HG02973 (cell line): ENCODE results near the gene CCDC136.

ENCODE experiments used
- ATAC-seq: cut with Tn5 transposase; IDR thresholded peaks from one replicate; pipeline ENCODE4 v1.9.1; 2021; ENCODE audit warnings: moderate library complexity; ENCODE audit not compliant: unreplicated experiment

The CCDC136 gene

DNA sequence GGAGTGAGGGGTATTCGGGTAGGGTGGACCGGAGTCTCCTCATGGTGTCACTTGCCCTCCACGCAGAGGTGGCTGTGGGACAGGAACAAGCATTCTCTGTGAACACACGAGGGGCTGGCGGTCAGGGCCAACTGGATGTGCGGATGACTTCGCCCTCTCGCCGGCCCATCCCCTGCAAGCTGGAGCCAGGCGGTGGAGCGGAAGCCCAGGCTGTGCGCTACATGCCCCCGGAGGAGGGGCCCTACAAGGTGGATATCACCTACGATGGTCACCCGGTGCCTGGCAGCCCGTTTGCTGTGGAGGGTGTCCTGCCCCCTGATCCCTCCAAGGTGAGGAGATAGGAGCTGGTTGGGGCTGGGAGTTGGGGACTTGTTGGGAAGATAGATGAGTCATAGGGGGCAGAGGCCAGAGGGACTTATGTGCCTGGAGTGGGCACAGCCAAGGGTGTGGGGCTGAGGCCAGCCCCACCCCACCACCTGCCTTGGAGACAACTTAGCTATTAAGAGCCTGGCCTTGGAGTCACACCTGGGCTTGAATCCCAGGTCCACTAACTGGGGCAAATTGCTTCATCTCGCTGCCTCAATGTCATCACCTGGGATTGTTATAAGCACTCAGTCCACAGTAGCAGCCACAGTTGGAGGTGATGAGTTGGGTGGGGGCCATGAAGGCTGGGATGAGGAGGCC, 52.3 kb downstream of the CCDC136 start:
- no peak for ATAC-seq

- no peak for ATAC-seq
Observed at GRCh38 chr7:128844777-128845311, 53.1 kb downstream of the CCDC136 start.

GRCh38 chr7:128845475-128845874, 53.7 kb downstream of the CCDC136 start:
- ATAC-seq: no peak

DNA sequence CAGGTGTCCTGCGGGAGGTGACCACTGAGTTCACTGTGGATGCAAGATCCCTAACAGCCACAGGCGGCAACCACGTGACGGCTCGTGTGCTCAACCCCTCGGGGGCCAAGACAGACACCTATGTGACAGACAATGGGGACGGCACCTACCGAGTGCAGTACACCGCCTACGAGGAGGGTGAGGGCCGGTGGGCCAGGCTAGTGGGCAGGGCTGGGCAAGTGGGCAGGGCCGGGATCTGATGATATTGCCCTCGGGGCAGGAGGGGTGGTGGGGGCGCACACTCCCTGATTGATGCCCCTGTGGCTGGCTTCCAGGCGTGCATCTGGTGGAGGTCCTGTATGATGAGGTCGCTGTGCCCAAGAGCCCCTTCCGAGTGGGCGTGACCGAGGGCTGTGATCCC, 54.2 kb downstream of the CCDC136 start:
- no peak for ATAC-seq

GRCh38 chr7:128846781-128847444, 55.1 kb downstream of the CCDC136 start:
- no peak for ATAC-seq

GRCh38 chr7:128847721-128848211, 56.0 kb downstream of the CCDC136 start:
- no peak for ATAC-seq

DNA sequence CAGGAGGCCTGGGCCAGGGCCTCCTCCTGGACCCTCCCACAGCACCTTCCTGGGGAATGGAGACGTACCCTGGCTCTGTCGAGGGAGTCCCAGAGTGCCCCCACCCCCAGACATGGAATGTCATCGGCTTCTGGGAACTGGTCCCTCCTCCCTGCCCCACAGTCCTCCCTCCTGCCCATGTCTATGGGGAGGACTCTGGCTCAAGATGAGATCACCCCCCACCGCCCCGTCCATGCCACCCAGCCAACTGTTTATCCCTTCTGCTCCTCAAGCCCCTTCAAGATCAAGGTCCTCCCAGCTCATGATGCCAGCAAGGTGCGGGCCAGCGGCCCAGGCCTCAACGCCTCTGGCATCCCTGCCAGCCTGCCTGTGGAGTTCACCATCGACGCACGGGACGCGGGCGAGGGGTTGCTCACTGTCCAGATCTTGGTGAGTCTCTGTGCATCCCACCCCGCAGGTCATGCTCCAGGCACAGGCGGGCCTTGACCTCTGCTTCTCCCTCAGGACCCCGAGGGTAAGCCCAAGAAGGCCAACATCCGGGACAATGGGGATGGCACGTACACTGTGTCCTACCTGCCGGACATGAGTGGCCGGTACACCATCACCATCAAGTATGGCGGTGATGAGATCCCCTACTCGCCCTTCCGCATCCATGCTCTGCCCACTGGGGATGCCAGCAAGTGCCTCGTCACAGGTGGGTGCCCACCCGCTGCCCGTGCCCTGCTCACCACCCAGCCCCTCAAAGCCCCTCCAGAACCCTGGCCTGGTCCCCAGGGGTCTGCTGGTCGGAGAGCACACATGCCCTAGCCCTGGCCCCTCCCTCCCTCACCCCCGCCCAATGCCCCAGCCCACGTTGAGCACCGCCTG, 56.8 kb downstream of the CCDC136 start:
- ATAC-seq: no peak

DNA sequence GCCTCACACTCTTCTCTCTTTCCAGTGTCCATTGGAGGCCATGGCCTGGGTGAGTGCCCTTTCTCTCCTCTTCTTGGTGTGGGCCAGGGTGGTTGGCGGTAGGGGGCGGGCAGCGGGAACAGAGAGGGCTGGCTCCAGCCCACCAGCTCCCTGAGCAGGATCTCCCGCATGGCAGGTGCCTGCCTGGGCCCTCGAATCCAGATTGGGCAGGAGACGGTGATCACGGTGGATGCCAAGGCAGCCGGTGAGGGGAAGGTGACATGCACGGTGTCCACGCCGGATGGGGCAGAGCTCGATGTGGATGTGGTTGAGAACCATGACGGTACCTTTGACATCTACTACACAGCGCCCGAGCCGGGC, 57.4 kb downstream of the CCDC136 start:
- no peak for ATAC-seq

- no peak for ATAC-seq
Observed at GRCh38 chr7:128849804-128850490, 58.2 kb downstream of the CCDC136 start.

GRCh38 chr7:128852537-128853254, 60.9 kb downstream of the CCDC136 start:
- ATAC-seq: no peak

DNA sequence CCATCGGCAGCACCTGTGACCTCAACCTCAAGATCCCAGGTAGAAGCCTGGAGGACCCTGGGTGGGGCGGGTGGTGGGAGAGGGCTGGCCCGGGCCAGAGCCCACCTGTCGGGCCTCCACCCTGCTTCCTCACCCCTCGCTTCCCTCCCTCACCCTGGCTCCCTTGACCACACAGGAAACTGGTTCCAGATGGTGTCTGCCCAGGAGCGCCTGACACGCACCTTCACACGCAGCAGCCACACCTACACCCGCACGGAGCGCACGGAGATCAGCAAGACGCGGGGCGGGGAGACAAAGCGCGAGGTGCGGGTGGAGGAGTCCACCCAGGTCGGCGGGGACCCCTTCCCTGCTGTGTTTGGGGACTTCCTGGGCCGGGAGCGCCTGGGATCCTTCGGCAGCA, 62.0 kb downstream of the CCDC136 start:
- no peak for ATAC-seq

DNA sequence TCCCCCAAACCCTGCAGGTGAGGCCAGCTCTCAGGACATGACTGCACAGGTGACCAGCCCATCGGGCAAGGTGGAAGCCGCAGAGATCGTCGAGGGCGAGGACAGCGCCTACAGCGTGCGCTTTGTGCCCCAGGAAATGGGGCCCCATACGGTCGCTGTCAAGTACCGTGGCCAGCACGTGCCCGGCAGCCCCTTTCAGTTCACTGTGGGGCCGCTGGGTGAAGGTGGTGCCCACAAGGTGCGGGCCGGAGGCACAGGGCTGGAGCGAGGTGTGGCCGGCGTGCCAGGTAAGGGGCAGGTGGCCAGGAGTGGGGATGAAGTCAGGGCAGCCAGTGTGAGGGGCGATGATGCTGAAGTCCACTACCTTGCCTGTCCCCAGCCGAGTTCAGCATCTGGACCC, 62.6 kb downstream of the CCDC136 start:
- no peak for ATAC-seq

GRCh38 chr7:128855559-128855958, 63.8 kb downstream of the CCDC136 start:
- no peak for ATAC-seq

- no peak for ATAC-seq
Observed at GRCh38 chr7:128856001-128856718, 64.4 kb downstream of the CCDC136 start.

- no peak for ATAC-seq
Observed at GRCh38 chr7:128858380-128859231, 66.8 kb downstream of the CCDC136 start.

DNA sequence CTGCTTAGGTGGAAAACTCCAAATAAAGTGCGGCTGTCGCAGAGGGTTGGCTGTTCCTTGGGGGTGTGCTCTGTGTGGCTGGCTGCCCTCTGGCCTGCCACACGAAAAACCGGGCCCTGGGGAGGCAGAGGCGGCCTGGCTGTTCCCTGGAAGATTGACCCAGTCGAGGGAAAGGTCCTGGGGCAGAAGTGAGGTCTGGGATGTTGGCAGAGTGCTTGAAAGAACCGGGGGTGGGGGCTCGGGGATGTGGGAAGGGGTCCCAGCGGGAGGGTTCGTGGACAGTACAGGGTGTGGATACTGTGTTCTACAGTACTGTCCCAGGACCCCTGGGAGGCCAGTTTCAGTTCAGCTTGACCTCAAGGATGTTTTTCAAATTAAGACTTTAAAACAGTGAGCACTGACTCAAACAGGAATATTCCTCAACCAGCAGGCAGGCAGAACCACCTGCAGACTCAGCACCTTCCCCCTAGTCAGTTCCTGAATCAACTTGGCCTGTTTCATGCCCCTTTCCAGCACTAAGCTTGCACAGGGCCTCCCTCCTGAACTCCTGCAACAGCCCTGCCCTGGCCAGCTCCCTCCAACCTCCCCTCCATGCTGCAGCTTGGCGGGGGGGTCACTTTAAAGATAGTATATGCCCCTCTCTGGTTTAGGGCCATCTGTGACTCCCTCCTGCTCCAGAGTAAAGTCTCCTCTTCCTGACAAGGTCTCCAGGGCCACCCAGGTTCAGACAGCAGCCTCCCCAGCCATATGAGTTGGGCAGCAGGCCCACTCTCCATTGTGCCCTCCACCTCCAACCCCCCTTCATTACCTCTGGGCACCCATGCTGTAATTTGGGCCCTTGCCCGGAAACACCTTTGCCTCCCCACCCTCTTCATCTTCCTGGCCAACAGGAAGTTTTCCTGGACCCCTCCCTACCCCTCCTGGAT, 67.7 kb downstream of the CCDC136 start:
- ATAC-seq: no peak
